GM21576 (cell line): ENCODE measurements around the gene ZNF212.

Source experiments
- ATAC-seq: cut with Tn5 transposase; IDR thresholded peaks from one replicate; pipeline ENCODE4 v1.9.1; 2021; ENCODE audit warnings: mild to moderate bottlenecking, moderate library complexity; ENCODE audit not compliant: unreplicated experiment

Gene ZNF212

DNA sequence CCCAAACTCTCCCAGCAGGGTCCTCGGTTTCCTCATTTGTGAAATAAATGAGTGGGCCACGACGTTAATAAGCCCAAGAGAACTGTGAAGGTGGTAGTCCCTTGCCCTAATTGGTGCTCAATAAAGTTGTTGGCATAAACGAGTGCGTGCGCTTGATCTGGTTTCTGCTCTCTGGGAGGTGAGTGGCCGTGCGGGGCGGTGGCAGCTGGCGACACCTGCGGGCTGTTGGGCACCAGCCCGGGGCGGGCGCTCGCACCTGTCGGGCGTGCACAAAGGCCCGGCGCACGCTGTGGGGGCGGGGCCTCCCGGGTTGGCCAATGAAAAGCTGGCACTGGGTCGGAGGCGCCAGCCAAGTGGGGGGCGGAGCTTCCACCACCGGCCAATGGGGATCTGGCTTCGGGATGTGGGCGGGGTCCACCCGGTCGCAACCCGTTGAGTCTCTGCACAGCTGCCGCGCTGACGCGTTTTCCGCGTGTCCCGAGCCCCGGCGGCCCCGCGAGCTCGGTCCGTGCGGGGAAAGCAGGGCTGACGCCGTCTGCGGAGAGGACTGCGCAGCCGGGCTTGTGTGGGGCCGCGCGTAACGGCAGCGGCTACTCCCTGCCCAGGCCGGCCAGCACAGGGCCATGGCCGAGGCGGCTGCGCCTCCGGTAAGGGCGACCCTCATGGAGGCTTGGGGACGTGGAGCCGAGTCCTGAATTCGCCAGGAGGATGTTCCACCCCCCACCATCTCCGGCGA is 45.6 kb downstream of the ZNF212 start:
- peak; percentile 96 for ATAC-seq

- ATAC-seq = no peak
These were observed 46.2 kb downstream of the ZNF212 start for GRCh38 chr7:149285603-149286002.

GRCh38 chr7:149286811-149287400 is 47.5 kb downstream of the ZNF212 start:
- no peak for ATAC-seq

DNA sequence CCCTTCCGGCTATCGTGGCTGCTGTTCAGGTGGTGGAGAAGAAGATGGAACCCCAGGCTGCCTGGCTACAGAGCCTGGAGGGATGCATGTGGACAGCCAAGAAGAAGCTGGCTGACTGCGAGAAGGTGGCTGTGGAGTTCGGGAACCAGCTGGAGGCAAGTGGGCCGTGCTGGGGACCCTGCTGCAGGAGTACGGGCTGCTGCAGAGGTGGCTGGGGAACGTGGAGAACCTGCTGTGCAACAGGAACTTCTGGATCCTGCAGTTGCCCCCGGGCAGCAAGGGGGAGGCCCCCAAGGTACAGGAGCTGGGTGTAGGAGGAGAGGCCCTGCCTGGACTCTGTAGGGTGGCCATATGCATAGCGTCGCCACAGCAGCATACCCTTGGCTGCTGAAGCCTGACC is 48.2 kb downstream of the ZNF212 start:
- ATAC-seq = no peak

GRCh38 chr7:149289262-149289661 is 49.8 kb downstream of the ZNF212 start:
- no peak for ATAC-seq

DNA sequence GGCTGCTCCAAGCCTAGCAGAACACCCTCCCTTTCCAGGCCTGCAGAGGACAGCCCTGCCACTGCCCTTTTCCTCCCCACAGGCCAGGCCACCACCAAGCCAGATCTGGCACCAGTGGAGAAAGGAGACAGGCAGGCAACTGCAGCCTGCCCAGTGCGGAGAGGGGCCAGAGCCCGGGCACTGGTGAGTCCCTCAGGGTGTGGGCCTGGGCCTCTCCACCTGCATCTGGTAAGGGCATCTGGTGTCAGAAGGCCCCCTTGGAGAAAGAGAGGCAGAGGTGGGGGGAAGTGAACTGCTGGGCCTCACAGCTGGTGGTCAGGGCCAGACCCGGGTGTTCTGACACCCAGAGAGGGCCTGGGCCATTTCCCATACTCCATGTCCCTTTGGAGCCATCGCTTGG is 50.4 kb downstream of the ZNF212 start:
- ATAC-seq = no peak

DNA sequence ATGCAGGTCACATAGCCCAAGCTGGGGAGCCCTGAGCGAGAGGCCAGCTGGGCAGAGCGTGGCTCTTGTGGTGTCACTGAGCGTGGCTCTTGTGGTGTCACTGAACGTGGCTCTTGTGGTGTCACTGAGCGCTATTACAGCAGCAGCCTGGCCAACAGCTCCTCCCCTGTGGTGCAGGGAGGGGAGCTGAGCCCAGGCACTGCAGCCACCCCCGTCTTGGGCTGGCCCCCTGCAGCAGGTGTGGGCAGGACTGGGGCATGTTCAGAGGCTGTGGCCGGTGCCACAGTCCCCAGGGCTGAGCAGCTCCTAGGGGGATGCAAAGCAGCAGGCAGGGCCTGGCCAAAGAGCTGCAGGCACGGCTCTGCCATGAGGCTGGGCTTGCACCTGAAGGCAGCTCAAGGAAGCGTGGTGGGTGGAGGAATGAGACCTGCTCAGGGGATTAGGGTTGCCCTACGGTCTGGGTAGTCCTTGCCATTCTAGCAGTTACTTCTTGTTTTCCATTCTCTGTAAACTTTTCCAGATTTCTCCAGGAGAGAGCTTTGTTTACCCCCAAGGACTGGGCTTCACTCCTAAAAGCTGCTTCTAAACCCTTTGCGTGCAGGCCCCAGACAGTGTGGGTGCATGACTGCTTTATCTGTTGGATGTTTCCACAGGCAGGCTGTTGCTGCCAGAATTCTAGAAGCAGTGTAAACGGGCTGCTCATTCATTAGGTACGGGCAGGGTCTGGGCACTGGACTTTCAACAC is 51.8 kb downstream of the ZNF212 start:
- ATAC-seq = no peak

DNA sequence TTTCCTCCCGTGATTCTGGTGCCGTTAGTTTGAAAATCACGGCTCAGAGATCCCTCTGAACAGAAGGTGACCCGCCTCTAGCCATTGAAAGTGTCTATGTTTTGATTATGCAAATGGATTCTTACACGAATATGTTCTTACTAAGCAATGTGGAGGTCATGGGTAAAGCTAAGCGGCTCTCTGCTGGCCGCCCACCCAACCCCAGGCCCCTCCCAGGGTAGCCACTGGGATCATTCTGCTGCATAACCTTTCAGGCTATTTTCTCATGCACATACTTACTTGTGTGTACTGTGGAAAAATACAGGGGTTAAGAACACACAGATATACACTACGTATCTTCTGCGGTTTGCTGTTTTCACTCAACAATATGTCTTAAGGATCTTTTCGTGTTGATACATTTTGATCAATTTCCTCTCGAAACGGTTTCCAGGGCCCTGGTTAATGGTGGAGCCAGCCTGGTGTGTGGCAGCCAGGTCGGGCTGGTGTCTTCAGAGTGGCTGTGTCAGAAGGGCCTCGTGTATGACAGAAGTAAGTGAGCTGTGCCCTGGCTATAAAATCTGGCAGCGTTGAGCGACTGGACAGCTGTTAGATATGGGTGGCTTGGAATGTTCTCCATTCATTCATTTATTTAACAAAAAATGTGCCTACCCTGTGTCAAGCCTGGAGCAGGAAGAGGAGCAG is 52.5 kb downstream of the ZNF212 start:
- ATAC-seq = no peak

DNA sequence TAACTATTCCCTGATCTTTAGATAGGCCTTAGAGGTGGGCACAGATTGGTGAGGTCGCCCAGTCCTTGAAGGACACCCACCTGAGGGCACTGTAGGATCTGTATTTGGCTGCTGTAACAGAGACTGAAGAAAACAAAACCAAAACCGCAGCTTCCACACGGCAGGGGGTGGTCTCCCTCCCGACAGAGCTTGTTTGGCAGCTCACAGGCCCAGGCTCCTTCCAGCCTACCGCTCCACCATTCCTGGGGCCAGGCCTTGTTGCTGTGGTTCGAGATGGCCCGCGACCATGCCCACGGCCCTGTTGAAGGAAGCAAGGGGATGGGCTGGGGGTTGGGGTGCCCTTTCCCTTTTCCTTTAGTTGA is 53.0 kb downstream of the ZNF212 start:
- ATAC-seq = no peak

DNA sequence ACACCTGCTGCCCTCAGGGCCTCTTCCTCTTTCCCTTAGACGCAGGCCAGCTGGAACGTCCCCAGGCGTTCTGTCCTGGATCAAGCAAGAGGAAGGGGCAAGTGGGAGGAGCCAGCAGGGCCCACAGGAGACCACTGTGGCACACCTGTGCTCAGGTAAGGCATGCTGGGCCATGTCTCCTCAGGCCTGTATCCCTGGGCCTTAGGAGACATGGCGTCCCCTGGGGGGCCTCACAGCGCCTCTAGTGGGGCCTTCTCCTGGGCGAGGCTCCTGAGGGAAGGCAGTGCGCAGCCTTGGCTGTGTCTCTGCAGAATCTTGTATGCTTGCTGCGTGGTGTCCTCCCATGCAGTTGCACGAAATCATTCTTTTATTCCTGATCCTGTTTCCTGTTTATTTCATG is 53.9 kb downstream of the ZNF212 start:
- ATAC-seq = no peak

- ATAC-seq = no peak
These were observed 54.6 kb downstream of the ZNF212 start for GRCh38 chr7:149293946-149294633.

DNA sequence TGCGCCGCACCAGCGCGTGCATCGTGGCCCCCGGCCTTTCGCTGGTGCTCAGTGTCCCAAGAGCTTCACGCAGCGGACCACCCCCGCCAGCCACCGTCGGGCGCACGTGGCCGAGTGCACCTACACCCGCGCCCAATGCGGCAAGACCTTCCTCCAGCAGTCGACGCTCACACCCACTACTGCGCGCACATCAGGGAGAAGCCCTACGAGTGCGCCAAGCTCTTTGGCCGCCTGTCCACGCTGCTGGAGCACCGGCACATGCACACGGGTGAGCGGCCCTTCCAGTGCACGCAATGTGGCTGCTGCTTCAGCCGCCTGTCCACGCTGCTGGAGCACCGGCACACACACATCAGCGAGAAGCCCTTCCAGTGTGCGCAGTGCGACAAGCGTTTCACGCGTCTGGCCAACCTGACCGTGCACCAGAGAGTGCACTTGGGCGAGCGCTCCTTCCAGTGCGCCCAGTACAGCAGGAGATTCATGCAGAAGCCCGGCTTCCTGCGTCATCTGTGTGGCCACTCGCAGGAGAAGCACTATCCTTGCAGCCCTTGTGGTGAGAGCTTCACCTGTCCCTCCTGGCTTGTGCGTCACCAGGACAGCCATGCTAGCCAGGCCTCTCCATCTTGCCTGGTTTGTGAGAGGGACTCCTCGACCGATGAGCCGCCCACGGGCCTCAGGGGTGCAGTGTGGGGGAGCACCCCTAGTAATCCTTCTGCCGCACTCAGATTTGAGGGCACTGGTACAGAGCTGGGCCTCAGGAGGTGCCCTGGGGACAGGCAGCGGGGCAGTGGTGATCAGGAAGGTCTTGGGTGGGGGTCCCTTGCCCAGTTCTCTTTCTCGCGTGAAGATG is 55.4 kb downstream of the ZNF212 start:
- no peak for ATAC-seq

GRCh38 chr7:149295481-149295850 is 56.0 kb downstream of the ZNF212 start:
- no peak for ATAC-seq

- ATAC-seq = no peak
These were observed 56.9 kb downstream of the ZNF212 start for GRCh38 chr7:149296368-149296767.

DNA sequence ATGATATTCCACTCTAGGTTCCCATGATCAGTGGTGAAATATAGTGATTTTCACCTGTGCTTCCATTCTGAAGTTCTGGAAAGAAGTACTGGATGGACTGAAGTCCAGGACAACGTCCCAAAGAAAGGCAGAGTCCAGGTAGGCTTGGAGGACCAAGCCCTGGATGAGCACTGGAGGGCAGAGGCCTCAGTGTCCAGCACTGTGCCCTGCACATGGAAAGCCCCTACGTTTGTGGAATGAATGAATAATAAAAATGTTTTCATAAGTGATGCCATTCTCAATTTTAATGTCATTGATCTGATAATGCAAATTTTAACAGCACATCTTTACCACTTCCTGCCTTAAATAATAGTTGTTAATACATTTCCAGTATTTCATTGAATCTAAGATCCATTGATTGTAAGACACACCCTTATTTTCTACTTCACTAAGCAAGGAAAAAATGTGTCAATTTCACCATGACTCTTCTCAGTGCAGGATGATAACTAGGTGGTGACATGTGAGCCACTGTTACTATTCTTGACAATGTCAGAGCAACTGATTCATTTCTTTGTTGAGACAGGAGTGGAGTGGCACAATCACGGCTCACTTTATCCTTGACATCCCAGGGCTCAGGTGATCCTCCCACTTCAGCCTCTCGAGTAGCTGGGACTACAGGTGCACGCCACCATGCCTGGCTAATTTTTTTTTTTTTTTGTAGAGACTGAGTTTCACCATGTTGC is 57.7 kb downstream of the ZNF212 start:
- ATAC-seq = no peak

DNA sequence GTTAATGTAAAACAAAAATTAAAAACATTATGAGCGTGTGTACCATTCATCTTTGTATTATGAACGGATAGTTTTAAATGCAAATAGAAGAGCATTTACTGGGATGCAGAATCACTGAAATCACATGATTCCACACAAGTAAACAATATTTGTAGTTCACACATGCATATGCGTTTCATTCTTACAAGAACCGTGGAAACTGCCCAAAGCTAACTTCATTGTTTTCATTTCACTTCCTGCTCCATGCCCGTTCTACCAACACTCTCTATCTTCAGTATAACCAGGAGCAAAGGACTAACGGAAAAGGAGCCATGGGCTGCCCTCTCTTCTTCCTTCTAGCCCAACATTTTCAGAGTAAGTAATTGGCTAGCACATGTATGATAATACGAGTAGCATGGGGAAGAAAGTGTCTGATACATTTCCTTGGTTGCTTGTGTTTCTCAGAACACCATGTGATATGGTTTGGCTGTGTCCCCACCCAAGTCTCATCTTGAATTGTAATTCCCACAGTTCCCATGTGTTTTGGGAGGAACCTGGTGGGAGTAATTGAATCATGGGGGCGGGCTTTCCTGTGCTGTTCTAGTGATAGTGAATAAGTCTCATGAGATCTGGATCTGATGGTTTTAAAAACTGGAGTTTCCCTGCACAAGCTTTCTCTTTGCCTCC is 61.3 kb downstream of the ZNF212 start:
- no peak for ATAC-seq

- ATAC-seq = no peak
These were observed 62.8 kb downstream of the ZNF212 start for GRCh38 chr7:149302222-149302621.

GRCh38 chr7:149302865-149303264 is 63.4 kb downstream of the ZNF212 start:
- ATAC-seq = no peak

GRCh38 chr7:149304006-149304405 is 64.6 kb downstream of the ZNF212 start:
- ATAC-seq = no peak
